D341Med (cell line): ENCODE results near the gene NKX1-2.

Experiments
- DNase-seq: peaks from one replicate; pipeline ENCODE4 v3.0.0; 2012; ENCODE audit warnings: low spot score

Gene NKX1-2

DNA sequence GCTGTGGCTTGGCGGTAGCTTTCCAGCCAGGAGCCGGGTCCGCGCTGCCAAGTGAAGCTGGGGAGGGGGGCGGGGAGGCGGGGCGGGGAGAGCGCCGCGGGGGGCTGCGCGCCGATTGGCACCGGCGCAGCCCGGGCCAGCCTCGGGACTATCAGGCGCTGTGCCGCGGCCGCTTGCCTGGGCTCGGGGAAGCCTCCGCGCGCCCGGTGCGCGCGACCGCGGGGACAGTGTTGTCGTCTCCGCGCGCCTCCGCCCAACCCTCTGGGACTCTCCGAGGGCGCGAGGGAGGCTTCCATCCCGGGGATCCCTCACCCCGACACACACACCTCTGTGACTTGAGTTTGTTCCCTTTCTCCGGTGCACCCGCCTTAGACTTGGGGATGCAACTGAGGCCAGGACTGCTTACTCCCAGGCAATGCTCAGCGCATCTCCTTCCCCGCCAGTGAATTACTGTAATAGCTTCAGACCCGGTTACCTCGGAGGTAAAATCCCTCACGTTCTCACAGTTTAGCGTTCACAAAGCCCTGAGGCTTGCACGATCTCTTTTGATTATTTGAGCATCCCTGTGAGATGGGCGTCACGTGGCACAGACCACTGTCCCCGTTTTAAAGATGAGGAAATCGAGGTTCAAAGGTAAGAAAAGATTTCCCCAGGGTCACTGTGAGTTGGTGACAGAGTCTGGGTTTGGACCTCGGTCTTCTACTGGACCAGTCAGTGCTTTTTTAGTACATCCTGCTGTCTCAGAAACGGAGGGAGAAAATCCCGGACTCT is at the start of gene NKX1-2:
TSS of gene NKX1-2 (minus strand) at position 24 of the 771 bp plus-strand sequence. CDS start 92 bp downstream, outside the sequence.
- peak; percentile 59 for DNase-seq

DNA sequence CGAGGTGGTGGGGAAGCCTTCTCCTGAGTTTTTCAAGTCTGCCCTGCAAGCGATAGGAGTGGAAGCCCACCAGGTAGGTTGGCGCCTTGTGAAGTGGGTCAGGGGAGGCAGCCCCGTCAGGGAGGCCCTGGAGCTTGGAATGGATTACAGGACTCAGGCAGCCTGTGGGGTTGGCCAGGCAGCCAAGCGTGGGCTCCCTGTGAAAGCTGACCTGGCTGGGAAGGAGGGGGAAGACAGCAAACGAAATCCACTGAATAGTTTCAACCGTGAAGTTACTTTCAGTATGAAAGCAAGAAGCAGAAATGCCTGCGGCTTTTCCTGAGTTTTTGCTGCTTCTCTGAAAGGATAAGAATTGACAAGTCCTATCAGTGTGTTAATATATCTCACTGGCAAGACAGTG is 48.2 kb upstream of the NKX1-2 start:
- DNase-seq = no peak

DNA sequence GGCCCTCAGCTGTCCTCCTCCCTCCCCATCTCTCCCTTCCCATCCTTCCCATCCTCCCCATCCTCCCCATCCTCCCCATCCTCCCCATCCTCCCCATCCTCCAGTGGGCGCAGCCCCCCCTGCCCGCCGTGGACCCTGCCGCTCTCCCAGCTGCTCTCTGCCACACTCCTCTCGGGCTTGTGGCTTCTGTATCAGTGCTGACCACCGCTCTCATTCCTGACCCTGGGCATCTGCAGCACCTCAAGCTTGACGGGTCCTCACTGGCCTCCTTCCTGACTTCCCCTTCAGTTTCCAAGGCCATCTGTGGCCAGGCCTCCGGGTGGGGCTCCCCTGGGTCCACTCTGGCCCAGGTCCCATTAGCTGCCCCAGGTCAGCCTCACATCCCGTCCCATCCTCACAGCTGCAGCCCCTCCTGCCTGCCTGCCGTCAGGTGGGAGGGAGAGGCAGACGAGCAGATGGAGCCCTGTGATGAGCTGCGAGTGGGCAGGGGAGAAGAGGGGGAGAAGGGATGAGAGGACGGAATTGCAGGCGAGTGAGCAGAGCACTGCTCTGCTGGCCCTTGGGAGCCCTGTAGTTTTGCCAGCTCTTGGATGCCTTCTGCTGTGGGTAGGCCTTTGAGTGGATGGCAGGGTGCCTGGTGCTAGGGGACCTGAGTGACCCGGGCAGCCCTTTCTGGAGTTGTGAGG is 47.5 kb upstream of the NKX1-2 start:
- no peak for DNase-seq

DNA sequence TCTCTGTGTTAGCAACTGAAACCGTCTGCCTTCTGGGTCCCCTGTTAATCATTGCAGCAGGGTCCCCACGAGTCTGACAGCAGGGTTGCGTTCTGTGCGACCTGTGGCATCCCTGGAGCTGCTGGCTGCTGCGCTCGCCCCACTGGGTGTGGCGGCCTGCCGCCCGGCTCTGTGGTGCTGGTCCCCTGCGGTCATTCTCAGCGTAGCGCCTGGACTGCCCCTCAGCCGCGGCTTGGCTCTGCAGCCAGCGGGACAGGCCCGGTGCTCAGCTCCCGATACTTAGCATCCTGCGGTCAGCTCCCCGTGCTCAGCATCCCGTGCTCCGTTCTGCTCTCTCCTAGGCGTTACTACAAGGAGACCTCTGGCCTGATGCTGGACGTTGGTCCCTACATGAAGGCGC is 46.8 kb upstream of the NKX1-2 start:
- DNase-seq = no peak

DNA sequence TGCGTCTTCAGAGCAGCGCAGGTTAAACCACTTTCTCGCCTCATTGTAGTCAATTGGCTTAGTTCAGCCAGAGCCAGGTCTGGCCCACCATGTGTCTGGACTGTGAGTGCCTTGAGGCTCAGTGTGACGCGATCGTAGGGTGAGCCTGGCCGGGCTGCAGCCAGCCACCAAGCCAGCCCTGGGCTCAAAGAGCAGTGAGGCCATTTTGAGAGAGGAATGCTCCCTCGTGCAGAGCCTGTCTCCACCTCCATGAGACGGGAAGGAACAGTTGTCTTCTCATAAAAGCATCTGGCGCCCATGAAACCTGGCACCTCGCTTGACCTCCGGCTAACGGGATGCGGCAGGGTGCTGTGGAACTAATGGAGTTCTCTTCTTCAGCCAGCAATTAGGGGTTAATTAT is 46.3 kb upstream of the NKX1-2 start:
- DNase-seq = no peak

DNA sequence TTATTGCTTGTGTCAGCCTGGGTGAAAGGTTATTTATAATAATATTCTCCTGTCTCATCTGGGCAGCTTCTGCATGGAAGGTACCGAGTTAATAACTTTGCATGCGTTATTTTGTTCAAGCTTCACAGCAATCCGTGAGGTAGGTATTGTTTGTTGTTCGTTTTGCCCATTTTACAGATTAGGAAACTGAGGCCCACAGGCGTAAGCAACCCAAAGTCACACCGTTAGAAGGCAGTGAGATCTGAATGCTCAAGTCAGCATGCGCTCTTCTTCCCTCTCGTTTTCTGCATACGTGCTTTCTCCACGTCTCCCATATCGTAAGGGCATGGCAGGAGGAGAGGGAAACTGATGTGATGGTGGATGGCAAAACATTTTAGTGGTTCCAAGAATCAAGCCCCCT is 45.9 kb upstream of the NKX1-2 start:
- no peak for DNase-seq

DNA sequence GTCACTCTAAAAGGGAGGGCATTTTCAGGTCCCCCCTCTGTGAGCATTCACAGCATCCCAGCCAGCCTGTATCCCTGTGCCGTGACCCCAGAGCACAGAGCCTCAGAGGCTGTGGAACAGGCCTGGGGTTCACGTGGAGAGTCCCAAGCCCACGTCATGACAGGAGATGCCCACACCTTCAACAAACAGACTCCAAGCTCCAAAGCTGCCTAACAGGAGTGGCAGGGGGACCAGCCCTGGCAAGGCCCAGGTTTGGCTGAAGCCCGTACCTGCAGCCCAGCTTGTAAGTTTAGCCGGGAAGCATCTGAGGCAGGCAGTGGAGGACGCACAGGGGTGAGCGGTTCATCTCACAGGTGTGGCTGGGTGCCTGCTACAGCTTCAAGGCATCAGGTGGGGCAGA is 45.3 kb upstream of the NKX1-2 start:
- no peak for DNase-seq

DNA sequence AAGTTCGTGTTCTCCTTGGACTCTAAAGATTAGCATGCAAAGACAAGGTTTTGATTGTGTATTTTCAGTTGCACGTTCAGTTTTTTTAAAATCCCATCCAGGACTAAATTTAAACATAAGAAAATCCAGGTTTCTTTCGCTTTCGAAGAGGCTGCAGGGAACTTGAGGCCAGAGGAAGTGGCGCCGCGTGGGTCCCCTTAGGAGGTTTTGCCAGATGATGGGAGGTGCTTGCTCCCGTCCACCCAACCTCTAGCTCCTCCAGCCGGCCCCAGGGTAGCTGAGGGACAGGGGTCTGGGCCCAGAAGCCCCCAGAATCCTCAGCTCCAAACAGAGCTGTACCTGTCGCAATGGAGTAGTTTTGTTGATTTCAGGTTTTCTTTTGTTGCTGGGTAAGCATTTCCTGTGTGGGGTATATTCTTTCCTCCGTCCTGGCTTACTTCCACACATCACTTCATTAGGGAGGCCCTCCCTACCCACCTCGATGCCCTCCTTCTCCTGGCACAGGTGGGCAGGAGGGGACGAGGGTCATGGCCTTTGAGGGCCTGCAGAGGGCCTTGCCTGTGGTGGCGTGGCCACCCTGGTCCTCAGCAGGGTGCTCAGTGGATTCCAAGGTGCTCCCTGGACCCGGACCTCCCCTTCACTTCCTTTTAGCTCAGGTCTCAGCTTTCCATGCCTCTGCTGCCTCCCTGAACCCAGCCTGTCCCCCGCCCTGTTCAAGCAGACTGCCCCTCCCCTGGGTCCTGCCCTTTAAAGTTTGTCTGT is 44.4 kb upstream of the NKX1-2 start:
- no peak for DNase-seq

DNA sequence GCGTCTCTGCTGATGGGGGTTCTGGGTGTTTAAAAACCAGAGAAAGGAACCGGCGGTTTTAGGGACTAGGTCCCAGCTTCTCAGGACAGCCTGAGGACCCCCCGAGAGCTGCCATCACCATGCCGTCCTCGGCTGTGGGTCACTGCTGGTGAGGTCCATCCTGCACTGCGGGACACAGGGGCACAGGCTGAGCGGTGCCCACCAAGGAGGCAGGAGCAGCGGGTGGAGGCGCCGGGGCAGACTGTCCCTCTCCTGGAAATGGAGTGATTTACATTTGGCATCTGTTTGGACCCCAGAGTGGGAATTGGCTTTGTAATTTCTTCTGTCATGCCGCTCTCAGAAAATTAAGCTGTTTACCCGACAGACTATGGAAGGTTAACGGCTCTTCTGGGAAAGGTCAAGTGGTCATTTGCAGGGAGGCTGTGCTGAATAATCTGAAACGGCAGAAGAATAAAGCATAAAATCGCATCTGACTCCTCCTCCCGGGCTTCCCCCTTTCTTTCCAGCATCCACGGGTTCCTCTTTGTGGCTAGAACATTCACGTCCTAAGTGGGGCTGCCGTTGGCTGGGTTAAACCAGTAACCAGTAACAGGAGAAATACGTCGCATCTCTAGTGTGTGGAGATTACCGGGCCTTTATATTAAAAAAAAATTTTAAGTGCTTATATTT is 43.5 kb upstream of the NKX1-2 start:
- no peak for DNase-seq

DNA sequence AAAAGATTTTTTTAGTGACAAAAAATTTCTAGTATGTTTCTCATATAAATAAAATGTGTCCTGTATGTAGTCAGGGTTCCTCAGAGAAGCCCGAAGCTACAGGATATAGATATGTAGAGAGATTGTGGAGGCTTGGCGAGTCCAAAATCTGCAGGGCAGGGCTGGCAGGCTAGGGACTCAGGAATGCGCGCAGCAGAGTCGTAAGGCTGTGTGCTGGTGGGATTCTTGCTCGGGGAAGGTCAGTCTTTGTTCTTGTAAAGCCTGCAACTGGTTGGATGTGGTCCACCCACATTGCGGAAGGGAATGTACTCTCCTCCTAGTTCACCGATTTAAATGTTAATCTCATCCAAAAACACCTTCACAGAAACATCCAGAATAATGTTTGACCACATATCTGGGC is 42.4 kb upstream of the NKX1-2 start:
- DNase-seq = no peak

DNA sequence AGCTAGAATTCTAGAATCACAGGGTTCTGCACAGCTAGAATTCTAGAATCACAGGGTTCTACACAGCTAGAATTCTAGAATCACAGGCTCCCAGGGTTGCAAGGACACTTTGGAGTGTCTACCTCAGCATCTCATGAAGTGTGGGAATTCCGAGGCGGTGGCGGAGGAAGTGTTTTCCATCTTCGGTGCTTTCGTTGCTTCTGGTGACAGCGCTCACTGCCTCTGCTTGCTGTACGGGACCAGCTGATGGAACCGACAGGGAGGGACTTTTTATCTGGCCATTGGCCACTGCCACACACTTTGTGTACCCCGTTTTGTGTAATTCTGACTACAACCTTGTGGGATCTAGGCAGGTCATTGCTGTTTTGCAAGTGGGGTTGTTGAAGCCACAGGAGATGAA is 41.3 kb upstream of the NKX1-2 start:
- no peak for DNase-seq

DNA sequence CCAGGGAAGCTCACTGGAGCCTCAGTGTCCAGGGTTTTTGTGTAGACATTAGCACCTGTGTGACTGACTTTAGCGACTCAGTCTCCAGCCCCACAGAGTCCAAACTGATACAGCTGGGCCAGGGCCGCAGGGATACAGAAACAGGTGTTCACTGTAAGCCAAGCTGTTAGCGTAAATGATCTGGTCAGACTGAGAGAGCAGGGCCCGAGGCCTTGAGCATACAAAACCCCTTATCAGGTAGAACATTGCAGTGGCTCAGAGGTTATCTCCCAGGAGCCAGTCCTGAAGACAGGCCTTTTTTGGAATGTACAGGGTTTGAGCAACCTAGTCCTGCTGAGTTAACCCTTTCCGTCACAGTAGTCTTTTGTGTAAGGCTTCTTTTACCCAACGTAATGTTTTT is 36.8 kb upstream of the NKX1-2 start:
- DNase-seq = no peak

DNA sequence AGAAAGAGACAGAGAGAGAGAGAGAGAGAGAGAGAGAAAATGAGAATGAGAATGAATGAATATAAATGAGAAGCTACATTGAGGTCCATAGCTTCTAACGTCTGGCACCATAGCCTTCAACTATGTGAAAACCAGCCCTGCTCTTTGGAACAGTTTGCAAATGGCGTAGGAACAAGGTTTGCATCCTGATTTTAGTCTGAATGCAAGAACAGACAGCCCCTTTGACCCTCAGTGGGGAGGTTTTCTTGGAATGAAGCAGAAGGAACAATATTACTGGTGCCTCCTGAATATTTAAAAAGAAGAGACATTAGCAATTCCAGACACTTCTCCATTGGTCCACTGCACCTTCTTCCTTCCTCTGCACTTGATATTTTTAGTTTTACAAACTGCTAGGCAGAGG is 34.8 kb upstream of the NKX1-2 start:
- DNase-seq = no peak

DNA sequence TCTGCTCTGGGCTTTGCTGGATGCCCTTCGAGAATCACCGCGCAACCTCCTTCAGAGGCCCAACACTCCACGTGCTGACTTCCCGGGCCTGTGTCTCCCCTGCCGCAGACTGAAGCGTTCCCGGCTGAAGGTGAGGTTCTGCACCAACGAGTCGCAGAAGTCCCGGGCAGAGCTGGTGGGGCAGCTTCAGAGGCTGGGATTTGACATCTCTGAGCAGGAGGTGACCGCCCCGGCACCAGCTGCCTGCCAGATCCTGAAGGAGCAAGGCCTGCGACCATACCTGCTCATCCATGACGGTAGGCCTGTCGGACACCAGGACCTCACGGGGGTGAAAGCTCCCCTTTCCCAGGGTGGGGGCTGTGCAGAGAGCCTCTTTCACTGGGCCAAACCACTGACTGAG is 34.2 kb upstream of the NKX1-2 start:
- DNase-seq = no peak

DNA sequence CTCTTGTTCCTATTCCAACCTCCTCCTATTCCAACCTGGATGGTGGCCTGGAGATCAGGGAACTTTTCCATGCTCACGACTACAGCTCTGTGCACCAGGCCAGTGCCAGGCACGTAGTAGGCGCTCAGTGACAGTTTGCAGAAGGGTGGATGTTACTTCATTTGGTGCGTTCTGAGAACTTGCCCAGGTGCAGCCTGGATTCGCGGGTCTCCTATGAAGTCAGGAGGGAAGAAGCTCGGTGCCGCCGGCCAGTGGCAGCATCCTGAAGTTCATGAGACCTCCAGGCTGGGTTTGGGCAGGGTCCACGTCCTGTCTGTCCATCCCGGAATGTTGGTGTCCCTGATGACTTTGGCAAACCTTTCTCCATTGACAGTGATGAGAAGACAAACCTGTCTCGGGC is 33.0 kb upstream of the NKX1-2 start:
- DNase-seq = no peak

DNA sequence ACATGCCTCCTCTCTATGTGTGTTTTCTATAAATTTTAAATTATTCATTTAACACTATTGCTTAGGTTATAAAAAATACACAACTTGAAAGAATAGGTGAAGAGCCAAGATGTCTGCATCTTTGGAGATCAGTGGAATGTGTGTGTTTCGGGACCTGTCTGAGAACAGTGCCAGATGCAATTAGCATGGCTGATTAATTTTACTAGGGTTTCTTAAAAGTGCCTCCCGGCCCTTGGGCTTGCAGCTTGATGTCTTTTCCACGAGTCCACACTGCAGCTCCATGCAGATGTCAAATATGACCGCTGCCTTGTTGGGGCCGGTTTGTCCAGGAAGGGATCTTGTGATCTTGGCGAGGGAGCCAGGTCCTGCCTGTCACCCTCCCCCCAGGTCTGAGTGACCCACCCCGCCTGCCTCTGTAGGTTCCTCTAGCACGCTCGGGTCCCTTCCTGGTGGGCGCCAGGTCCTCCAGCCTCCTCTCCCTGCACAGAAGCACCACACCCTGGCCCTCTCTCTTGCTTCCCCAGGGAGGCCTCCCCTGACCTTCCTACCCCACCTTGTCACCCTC is 32.5 kb upstream of the NKX1-2 start:
- no peak for DNase-seq

DNA sequence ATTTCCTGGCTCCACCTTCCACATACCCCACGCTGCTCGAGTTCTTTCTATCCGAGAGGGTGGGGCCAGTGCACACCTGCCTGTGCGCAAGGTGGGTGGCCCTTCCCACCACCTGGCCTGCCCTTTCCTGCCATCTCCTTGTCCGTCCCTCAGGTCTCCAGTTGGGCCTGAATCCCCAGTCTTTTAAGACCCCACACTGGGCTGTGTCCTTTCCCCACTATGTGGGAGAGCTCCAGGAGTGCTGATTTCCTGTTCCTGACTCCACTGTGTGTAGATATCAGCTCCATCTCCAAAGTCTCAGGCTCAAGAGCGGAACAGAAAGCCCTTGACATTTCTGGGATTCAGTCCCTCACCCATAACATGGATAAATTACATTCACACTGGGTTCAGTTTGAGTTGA is 31.9 kb upstream of the NKX1-2 start:
- DNase-seq = no peak

DNA sequence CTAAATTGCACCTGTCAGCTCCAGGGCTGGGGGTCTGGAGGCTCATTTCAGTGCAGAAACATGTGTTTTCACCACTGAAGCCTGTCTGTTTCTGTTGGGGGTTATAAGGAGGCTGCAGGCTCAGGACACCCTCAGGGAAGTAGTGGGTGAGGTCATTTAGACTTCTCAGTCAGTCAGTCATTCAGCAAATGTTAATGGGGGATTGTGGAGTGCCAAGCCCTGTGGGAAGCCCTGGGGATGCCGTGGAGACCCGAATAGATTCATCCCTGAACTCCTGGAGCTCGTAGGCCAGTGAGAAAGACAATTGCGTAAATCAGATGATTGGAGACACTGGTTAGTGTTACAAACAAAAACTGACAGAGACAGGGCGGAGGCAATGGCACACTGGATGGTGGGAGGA is 31.0 kb upstream of the NKX1-2 start:
- no peak for DNase-seq

DNA sequence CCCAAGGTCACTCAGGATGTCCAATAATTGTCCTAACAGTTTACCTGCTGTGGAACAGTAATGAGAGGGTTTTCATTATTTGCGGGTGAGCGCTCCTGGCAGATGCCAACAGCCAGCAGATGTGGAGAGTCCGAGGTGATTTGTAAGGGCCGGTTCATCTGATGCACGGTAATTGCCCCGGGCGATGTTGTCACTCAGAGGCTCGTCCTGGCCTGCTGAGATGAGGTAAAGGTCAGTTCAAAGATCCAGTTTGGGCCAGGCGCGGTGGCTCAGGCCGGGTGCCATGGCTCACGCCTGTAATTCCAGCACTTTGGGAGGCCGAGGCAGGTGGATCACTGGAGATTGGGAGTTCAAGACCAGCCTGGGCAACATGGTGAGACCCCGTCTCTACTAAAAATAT is 28.7 kb upstream of the NKX1-2 start:
- no peak for DNase-seq

DNA sequence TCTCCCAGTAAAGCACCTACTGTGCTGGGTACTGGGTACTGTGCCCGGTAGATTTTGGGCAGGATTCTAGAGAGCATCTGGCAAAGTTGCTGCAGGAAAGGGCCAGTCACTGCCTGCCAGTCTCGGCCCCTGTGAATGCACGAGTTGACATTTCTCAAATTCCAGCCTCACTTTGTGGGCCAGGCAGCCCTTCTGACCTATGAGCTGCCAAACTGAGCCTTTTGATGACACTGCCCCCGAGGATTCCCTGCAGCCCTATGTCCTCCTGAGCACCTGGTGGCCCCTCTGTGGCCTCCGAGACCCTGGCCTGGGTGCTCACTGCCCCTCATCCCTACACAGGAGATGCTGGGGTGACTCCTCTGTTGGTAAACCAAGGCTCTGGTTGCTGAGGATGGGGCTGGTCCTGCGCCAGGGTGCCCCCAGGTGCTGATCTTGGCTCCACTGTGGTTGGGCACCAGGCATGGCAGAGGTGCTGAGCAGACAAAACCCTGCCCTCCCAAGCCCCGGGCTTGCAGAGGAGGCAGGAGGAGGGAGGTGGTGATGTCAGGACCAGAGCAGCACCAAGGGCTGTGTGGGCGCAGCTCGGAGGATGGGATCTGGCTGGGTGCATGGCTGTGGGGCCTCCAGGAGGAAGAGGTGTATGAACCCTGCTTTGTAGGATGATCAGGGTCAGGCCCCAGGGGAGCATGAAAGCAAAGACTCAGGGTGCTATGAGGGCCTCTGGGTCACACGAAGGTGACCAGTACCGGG is 28.0 kb upstream of the NKX1-2 start:
- DNase-seq = no peak

DNA sequence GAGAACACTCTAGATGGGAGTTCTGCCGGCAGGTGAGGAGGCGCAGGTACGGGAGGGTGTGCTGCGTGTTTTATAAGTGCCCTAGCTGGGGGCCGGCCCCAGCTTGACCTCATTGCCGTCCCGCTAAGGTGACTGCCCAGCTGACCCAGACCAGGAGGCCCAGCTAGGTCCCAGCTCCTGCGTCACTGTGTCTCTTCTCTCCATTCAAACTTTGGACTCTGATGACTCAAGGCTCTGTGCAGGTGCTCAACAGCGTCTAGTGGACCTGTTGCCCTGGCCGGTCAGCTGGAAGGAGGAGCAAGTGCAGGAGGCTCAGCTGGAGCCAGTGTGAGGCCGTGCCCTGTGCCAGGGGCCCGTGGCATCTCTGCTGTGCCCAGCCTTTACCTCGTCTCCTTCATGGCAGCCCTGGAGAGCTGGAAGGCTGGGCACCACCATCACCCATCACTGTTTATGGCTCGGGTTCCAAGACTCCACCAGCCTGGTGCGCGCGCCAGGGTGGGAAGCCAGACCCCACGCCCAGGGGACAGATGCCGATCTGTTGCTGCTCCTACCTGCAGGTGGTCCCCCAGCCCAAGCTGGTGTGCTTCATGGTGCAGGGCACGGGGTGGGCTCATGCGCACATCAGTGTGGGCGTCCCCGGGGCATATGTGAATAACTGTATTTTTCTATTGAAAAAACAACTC is 26.3 kb upstream of the NKX1-2 start:
- DNase-seq = no peak
